Measurements from ENCODE around the gene F7. TPM values are rescaled to one million over a fixed set of nuclear protein-coding genes. Genes with fewer than 3 reads are reported as not detected.
"Not testable (repeated sequence)": the region's sequence is repeated elsewhere in the genome, so short reads cannot be mapped to it uniquely, and the experiment has no call there.

Gene F7
- total and polyA plus RNA-seq, 2 donors (not counting 1 experiment from before 2014, with no cell fraction given): not detected

DNA sequence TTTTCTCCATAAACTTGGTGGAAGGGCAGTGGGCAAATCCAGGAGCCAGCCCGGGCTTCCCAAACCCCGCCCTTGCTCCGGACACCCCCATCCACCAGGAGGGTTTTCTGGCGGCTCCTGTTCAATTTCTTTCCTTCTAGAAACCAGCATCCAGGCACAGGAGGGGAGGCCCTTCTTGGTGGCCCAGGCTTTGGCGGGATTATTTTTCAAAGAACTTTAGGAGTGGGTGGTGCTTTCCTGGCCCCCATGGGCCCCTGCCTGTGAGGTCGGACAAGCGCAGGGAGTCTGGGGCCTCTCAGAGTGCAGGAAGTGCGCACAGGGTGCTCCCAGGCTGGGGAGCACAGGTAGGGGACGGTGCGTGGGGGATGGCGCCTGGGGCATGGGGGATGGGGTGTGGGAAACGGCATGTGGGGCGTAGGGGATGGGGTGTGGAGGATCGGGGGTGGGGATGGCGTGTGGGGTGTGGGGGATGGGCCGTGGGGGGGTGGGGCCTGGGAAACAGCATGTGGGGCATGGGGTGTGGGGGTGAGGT, 396 bp downstream of the F7 start:
- POLR2A ChIA-PET: no interaction called here

DNA sequence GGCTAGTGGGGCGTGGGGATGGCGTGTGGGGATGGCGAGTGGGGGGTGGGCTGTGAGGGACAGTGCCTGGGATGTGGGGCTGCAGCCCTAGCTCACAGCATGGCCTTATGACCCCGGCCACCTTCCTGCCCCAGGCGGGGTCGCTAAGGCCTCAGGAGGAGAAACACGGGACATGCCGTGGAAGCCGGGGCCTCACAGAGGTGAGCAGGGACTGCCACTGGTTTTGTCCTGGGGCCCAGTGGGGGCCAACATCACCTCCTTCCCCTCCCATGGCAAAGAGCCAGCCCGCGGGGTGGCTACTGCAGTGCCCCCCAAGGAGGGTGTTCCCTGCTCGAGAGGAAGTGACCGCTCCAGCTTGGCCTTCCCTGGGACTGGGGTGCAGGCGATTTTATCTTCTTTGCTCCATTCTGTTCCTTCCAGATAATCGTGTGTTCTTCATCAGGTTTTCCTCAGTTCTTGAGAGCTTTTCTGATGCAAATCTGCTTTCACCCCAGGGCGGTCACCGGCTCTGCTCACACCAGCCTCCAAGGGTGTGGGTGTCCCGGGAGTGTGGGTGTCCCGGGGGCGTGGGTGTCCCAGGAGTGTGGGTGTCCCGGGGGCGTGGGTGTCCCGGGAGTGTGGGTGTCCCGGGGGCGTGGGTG, 1.2 kb downstream of the F7 start:
- TF ChIP-seq, protein P1, sequence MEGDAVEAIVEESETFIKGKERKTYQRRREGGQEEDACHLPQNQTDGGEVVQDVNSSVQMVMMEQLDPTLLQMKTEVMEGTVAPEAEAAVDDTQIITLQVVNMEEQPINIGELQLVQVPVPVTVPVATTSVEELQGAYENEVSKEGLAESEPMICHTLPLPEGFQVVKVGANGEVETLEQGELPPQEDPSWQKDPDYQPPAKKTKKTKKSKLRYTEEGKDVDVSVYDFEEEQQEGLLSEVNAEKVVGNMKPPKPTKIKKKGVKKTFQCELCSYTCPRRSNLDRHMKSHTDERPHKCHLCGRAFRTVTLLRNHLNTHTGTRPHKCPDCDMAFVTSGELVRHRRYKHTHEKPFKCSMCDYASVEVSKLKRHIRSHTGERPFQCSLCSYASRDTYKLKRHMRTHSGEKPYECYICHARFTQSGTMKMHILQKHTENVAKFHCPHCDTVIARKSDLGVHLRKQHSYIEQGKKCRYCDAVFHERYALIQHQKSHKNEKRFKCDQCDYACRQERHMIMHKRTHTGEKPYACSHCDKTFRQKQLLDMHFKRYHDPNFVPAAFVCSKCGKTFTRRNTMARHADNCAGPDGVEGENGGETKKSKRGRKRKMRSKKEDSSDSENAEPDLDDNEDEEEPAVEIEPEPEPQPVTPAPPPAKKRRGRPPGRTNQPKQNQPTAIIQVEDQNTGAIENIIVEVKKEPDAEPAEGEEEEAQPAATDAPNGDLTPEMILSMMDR (IDR thresholded peaks at IDR 0.05): no peak
- TF ChIP-seq EZH2 (IDR thresholded peaks at IDR 0.05; ENCODE audit: borderline replicate concordance, insufficient read depth, low read depth, low read length, poor library complexity, severe bottlenecking): no peak
- H3K27ac ChIP-seq (ENCODE audit: low read length in 2 of 2): no peak overlapping the region
- Mint-ChIP-seq H3K27me3 (peaks cover 7% of the 10 kb centered on the region), H3K4me3 (no peak overlapping the region), H3K4me1 (no peaks in the 10 kb centered on the region), H3K9me3 (ENCODE audit: insufficient read depth) (no peaks in the 10 kb centered on the region), H3K27ac (no peak overlapping the region)
- ATAC-seq (ENCODE audit: low read depth) (no peak), DNase-seq (no peak)
- peaks cover 0 to 19% (median 1%) of the 10 kb centered on the region in 4 experiments for H3K27me3 ChIP-seq (replicated peaks in 1 of 4; ENCODE audit: control extremely low read depth in 1 of 4, control insufficient read depth in 3 of 4, insufficient read depth in 4 of 4, low read length in 3 of 4)
- peaks cover 0 to 3% of the 10 kb centered on the region in 2 donors for H3K4me1 ChIP-seq (ENCODE audit: control insufficient read depth in 2 of 2, insufficient read depth in 2 of 2, low read length in 2 of 2)
- H3K9me3 ChIP-seq (ENCODE audit: control extremely low read depth in 1 of 3, control insufficient read depth in 2 of 3, insufficient read depth in 1 of 3, low read length in 2 of 3): peaks cover 0 to 14% (median 0%) of the 10 kb centered on the region in 3 donors
- no peak overlapping the region for H3K4me3 ChIP-seq (ENCODE audit: control extremely low read depth in 1 of 5, extremely low read depth in 1 of 5, insufficient read depth in 1 of 5, low read depth in 2 of 5, low read length in 4 of 5)
- 68% methylated on average over 14 of the region's 25 CpGs for WGBS (ENCODE audit: insufficient coverage)
- no peaks in the 10 kb centered on the region for H4K20me1 ChIP-seq (ENCODE audit: control insufficient read depth, insufficient read depth, low read length, poor library complexity, severe bottlenecking)
- H2AFZ ChIP-seq (ENCODE audit: insufficient read depth, low read depth, low read length, poor library complexity, severe bottlenecking): no peak overlapping the region
- H3K4me2 ChIP-seq (replicated peaks; ENCODE audit: low read depth, low read length, poor library complexity, severe bottlenecking): no peak overlapping the region
- ChIA-PET CTCF (no interaction called here), POLR2A (no interaction called here)
- intact Hi-C loops (cut with micrococcal nuclease): no loop called here
- no peaks in the 10 kb centered on the region for H3K79me2 ChIP-seq (ENCODE audit: control insufficient read depth, insufficient read depth, low read length)
- H3K36me3 ChIP-seq (replicated peaks in 1 of 2; ENCODE audit: control extremely low read depth in 1 of 2, control insufficient read depth in 1 of 2, extremely low read depth in 1 of 2, insufficient read depth in 2 of 2, low read length in 1 of 2): no peaks in the 10 kb centered on the region
- no peak overlapping the region for H3K9ac ChIP-seq (ENCODE audit: low read length)

More for the DNA sequence above, 396 bp downstream of the F7 start:
- H3K36me3 ChIP-seq (replicated peaks in 1 of 2; ENCODE audit: control extremely low read depth in 1 of 2, control insufficient read depth in 1 of 2, extremely low read depth in 1 of 2, insufficient read depth in 2 of 2, low read length in 1 of 2): no peaks in the 10 kb centered on the region
- peaks cover 0 to 18% (median under 1%) of the 10 kb centered on the region in 4 experiments for H3K27me3 ChIP-seq (replicated peaks in 1 of 4; ENCODE audit: control extremely low read depth in 1 of 4, control insufficient read depth in 3 of 4, insufficient read depth in 4 of 4, low read length in 3 of 4)
- peaks cover 0 to 13% (median 0%) of the 10 kb centered on the region in 3 donors for H3K9me3 ChIP-seq (ENCODE audit: control extremely low read depth in 1 of 3, control insufficient read depth in 2 of 3, insufficient read depth in 1 of 3, low read length in 2 of 3)
- no peaks in the 10 kb centered on the region for H3K79me2 ChIP-seq (ENCODE audit: control insufficient read depth, insufficient read depth, low read length)
- intact Hi-C loops (cut with micrococcal nuclease): no loop called here
- CTCF ChIA-PET: no interaction called here
- DNase-seq (no peak), ATAC-seq (ENCODE audit: low read depth) (no peak)
- H3K4me3 ChIP-seq (ENCODE audit: control extremely low read depth in 1 of 5, extremely low read depth in 1 of 5, insufficient read depth in 1 of 5, low read depth in 2 of 5, low read length in 4 of 5): no peak overlapping the region
- no peak overlapping the region for H3K9ac ChIP-seq (ENCODE audit: low read length)
- no peak overlapping the region for H2AFZ ChIP-seq (ENCODE audit: insufficient read depth, low read depth, low read length, poor library complexity, severe bottlenecking)
- Mint-ChIP-seq H3K27ac (no peak overlapping the region), H3K9me3 (ENCODE audit: insufficient read depth) (no peaks in the 10 kb centered on the region), H3K27me3 (peaks cover 7% of the 10 kb centered on the region), H3K4me3 (no peak overlapping the region), H3K4me1 (no peaks in the 10 kb centered on the region)
- no peak overlapping the region for H3K4me2 ChIP-seq (replicated peaks; ENCODE audit: low read depth, low read length, poor library complexity, severe bottlenecking)
- 54% methylated on average over 9 of the region's 16 CpGs for WGBS (ENCODE audit: insufficient coverage)
- no peak overlapping the region for H3K27ac ChIP-seq (ENCODE audit: low read length in 2 of 2)
- H4K20me1 ChIP-seq (ENCODE audit: control insufficient read depth, insufficient read depth, low read length, poor library complexity, severe bottlenecking): no peaks in the 10 kb centered on the region
- H3K4me1 ChIP-seq (ENCODE audit: control insufficient read depth in 2 of 2, insufficient read depth in 2 of 2, low read length in 2 of 2): peaks cover 0 to 3% of the 10 kb centered on the region in 2 donors
- no peak for TF ChIP-seq EZH2 (IDR thresholded peaks at IDR 0.05; ENCODE audit: borderline replicate concordance, insufficient read depth, low read depth, low read length, poor library complexity, severe bottlenecking)
- TF ChIP-seq, protein P1 (IDR thresholded peaks at IDR 0.05): no peak

DNA sequence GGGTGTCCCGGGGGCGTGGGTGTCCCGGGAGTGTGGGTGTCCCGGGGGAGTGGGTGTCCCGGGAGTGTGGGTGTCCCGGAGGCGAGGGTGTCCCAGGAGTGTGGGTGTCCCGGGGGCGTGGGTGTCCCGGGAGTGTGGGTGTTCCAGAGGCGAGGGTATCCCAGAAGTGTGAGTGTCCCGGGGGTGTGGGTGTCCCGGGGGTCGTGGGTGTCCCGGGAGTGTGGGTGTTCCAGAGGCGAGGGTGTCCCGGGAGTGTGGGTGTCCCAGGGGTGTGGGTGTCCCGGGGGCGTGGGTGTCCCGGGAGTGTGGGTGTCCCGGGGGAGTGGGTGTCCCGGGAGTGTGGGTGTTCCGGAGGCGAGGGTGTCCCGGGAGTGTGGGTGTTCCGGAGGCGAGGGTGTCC, 2.9 kb downstream of the F7 start:
- ATAC-seq (ENCODE audit: low read depth); H2AFZ ChIP-seq (ENCODE audit: insufficient read depth, low read depth, low read length, poor library complexity, severe bottlenecking); H3K27me3 Mint-ChIP-seq; H3K4me2 ChIP-seq (replicated peaks; ENCODE audit: low read depth, low read length, poor library complexity, severe bottlenecking); POLR2A ChIA-PET; H3K9me3 Mint-ChIP-seq (ENCODE audit: insufficient read depth); CTCF ChIA-PET; intact Hi-C loops (cut with micrococcal nuclease); H3K27ac Mint-ChIP-seq; H3K4me1 Mint-ChIP-seq; DNase-seq; H3K36me3 ChIP-seq (replicated peaks in 1 of 2; ENCODE audit: control extremely low read depth in 1 of 2, control insufficient read depth in 1 of 2, extremely low read depth in 1 of 2, insufficient read depth in 2 of 2, low read length in 1 of 2); H3K4me1 ChIP-seq (ENCODE audit: control insufficient read depth in 2 of 2, insufficient read depth in 2 of 2, low read length in 2 of 2); H3K4me3 Mint-ChIP-seq; H4K20me1 ChIP-seq (ENCODE audit: control insufficient read depth, insufficient read depth, low read length, poor library complexity, severe bottlenecking); H3K9ac ChIP-seq (ENCODE audit: low read length); H3K27ac ChIP-seq (ENCODE audit: low read length in 2 of 2); H3K4me3 ChIP-seq (ENCODE audit: control extremely low read depth in 1 of 5, extremely low read depth in 1 of 5, insufficient read depth in 1 of 5, low read depth in 2 of 5, low read length in 4 of 5); H3K79me2 ChIP-seq (ENCODE audit: control insufficient read depth, insufficient read depth, low read length): not testable (repeated sequence)
- peaks cover 0 to 14% (median 0%) of the 10 kb centered on the region in 3 donors for H3K9me3 ChIP-seq (ENCODE audit: control extremely low read depth in 1 of 3, control insufficient read depth in 2 of 3, insufficient read depth in 1 of 3, low read length in 2 of 3)
- WGBS (ENCODE audit: insufficient coverage): 95% methylated on average over 18 of the region's 27 CpGs
- H3K27me3 ChIP-seq (replicated peaks in 1 of 4; ENCODE audit: control extremely low read depth in 1 of 4, control insufficient read depth in 3 of 4, insufficient read depth in 4 of 4, low read length in 3 of 4): peaks cover 0 to 19% (median 2%) of the 10 kb centered on the region in 4 experiments

Data from B cell (primary cell).